ENCODE data around the gene CNTNAP2.

Gene CNTNAP2

GRCh38 chr7:147923841-147924240, 1807.2 kb downstream of the CNTNAP2 start:
- DNase-seq (ENCODE audit: low spot score) = no peak
- TF ChIP-seq, protein P1, sequence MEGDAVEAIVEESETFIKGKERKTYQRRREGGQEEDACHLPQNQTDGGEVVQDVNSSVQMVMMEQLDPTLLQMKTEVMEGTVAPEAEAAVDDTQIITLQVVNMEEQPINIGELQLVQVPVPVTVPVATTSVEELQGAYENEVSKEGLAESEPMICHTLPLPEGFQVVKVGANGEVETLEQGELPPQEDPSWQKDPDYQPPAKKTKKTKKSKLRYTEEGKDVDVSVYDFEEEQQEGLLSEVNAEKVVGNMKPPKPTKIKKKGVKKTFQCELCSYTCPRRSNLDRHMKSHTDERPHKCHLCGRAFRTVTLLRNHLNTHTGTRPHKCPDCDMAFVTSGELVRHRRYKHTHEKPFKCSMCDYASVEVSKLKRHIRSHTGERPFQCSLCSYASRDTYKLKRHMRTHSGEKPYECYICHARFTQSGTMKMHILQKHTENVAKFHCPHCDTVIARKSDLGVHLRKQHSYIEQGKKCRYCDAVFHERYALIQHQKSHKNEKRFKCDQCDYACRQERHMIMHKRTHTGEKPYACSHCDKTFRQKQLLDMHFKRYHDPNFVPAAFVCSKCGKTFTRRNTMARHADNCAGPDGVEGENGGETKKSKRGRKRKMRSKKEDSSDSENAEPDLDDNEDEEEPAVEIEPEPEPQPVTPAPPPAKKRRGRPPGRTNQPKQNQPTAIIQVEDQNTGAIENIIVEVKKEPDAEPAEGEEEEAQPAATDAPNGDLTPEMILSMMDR (IDR thresholded peaks at IDR 0.05; ENCODE audit: extremely low read depth, missing control alignments) = no peak

DNA sequence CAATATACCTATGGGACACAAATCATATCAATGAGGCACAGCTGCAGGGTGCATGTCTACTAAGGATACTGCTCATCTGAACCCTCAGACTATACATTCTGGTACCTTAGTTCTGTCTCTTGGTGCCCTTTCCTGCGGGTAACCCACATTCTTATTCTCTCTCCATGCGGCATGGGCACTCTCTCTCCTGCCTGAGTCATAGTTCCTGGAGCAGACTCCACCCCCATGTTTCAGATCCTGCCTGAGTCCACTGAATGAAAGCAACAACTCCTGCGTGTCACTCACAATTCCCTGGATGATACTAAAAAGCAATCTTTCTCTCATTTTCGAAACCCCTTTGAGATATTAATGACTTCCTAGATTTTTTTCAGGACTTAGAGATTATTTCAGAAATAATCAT, 1820.8 kb downstream of the CNTNAP2 start:
- DNase-seq (ENCODE audit: low spot score) = no peak
- TF ChIP-seq, protein P1 (IDR thresholded peaks at IDR 0.05; ENCODE audit: extremely low read depth, missing control alignments) = no peak

GRCh38 chr7:147941381-147941780, 1824.8 kb downstream of the CNTNAP2 start:
- TF ChIP-seq, protein P1 (IDR thresholded peaks at IDR 0.05; ENCODE audit: extremely low read depth, missing control alignments) = no peak
- no peak for DNase-seq (ENCODE audit: low spot score)

DNA sequence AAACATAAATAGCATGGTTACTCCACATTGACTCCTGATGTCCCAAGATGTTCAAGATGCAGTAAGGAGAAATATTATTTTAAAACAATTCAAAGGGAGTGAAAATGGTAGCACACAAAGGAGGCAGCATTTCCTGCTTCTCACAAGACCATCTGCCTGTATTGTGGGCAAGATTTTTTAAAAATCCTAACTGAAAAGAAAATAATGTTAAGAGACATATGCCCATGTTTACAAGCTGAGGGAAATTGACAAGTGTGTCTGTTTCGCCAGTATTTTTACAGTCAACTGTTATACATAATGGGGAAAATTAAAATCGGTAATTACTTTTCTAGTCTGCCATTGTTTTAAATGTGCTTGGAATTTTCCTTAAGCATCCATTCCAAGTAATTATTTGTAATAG, 1827.7 kb downstream of the CNTNAP2 start:
- no peak for DNase-seq (ENCODE audit: low spot score)
- TF ChIP-seq, protein P1 (IDR thresholded peaks at IDR 0.05; ENCODE audit: extremely low read depth, missing control alignments) = no peak

DNA sequence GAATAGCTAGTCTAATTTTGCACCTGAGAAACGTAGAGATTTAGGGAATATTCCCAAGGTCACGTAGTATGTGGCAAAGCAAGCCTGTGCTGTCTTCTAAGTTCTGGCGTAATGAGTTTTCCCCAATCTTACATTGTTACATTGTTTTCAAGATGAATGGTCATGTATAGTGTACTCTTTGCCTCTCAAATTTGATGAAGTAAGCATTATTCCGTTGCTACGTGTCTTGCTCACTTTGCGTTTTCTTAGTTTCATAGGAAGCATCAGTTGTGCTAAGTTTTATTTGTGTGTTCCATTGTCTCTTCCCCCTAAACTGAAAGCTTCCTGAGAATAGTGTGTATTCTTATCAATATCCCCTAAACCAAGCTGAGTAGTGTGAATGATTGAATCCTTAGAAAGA, 1836.3 kb downstream of the CNTNAP2 start:
- no peak for DNase-seq (ENCODE audit: low spot score)
- TF ChIP-seq, protein P1 (IDR thresholded peaks at IDR 0.05; ENCODE audit: extremely low read depth, missing control alignments) = no peak

- DNase-seq (ENCODE audit: low spot score) = no peak
- TF ChIP-seq, protein P1 (IDR thresholded peaks at IDR 0.05; ENCODE audit: extremely low read depth, missing control alignments) = no peak
Observed at GRCh38 chr7:147968046-147968610, 1851.5 kb downstream of the CNTNAP2 start.

DNA sequence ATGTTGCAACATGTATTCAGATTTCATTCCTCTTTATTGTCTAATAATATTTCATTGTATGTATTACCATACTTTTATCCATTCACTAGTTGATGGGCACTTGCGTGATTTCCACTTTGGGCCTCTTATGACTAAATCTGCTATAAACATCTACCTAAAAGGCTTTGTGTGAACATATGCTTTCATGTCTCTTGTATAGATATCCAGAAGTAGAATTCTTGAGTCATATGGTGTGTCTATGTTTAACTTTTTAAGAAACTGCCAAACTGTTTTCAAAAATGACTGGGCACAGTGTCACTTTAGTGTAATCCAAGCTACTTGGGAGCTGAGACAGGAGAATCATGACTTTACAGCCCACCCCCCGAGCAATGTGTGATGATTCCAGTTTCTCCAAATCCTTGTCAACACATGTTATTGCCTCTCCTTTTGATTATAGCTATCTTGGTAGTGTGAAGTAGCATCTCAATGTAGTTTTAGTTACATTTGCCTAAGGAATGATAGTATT, 1855.1 kb downstream of the CNTNAP2 start:
- TF ChIP-seq, protein P1 (IDR thresholded peaks at IDR 0.05; ENCODE audit: extremely low read depth, missing control alignments) = no peak
- no peak for DNase-seq (ENCODE audit: low spot score)
